IgD-negative memory B cell (primary cell): Measurements from ENCODE around the gene CFAP43. TPM values are rescaled to one million over a fixed set of nuclear protein-coding genes. Genes with fewer than 3 reads are reported as not detected.

Experiments
- H3K27ac Mint-ChIP-seq, 3 donors: one replicate each; pipeline ENCODE4 v1.8.0; 2020 to 2022; ENCODE audit warnings: mild to moderate bottlenecking in 3 of 3, mixed read lengths in 3 of 3, moderate library complexity in 1 of 3
- H3K27me3 Mint-ChIP-seq: one replicate; pipeline ENCODE4 v1.8.0; 2021; ENCODE audit warnings: mixed read lengths
- H3K36me3 Mint-ChIP-seq: one replicate; pipeline ENCODE4 v1.8.0; 2020; ENCODE audit warnings: mild to moderate bottlenecking, mixed read lengths
- H3K4me1 Mint-ChIP-seq, 3 donors: one replicate each; pipeline ENCODE4 v1.8.0; 2020 to 2022; ENCODE audit warnings: mixed read lengths in 3 of 3, mild to moderate bottlenecking in 1 of 3
- H3K4me3 Mint-ChIP-seq, 4 donors: one replicate each; pipeline ENCODE4 v1.8.0; 2020 to 2022; ENCODE audit warnings: mild to moderate bottlenecking in 4 of 4, mixed read lengths in 4 of 4, moderate library complexity in 3 of 4
- H3K9me3 Mint-ChIP-seq, 3 donors: one replicate each; pipeline ENCODE4 v1.8.0; 2020 to 2021; ENCODE audit warnings: mixed read lengths in 3 of 3, mild to moderate bottlenecking in 1 of 3
- polyA plus RNA-seq: library from polyadenylated mRNA; unstranded; fragments of 300-500 nt; fragmentation: Illumina TruSeq; gene quantifications from one replicate; pipeline ENCODE4 v1.2.3, GENCODE V29; 2021

The CFAP43 gene
- polyA plus RNA-seq, 1 donor from 2014 or later: not detected

- H3K27ac Mint-ChIP-seq: no peak overlapping the region
- H3K27me3 Mint-ChIP-seq: peaks cover 10% of the 10 kb centered on the region
- peaks cover 4 to 11% (median 9%) of the 10 kb centered on the region in 3 donors for H3K9me3 Mint-ChIP-seq
- no peak overlapping the region for H3K4me3 Mint-ChIP-seq
- peaks cover 0 to 2% (median 0%) of the 10 kb centered on the region in 3 donors for H3K4me1 Mint-ChIP-seq
- peaks cover 2% of the 10 kb centered on the region for H3K36me3 Mint-ChIP-seq
These were observed 61.4 kb downstream of the CFAP43 start for GRCh38 chr10:104170610-104171254.

GRCh38 chr10:104155591-104155990, 76.6 kb downstream of the CFAP43 start:
- peaks cover 34% of the 10 kb centered on the region for H3K27me3 Mint-ChIP-seq
- H3K36me3 Mint-ChIP-seq: no peaks in the 10 kb centered on the region

GRCh38 chr10:104151737-104152136, 80.4 kb downstream of the CFAP43 start:
- no peak overlapping the region for H3K27ac Mint-ChIP-seq
- no peaks in the 10 kb centered on the region for H3K36me3 Mint-ChIP-seq
- H3K9me3 Mint-ChIP-seq: peaks cover 9 to 14% (median 14%) of the 10 kb centered on the region in 3 donors
- peaks cover 36% of the 10 kb centered on the region for H3K27me3 Mint-ChIP-seq
- peak overlapping the region in 1 of 4 donors; percentile 29 for H3K4me3 Mint-ChIP-seq
- no peaks in the 10 kb centered on the region for H3K4me1 Mint-ChIP-seq

More at GRCh38 chr10:104155591-104155990, 76.6 kb downstream of the CFAP43 start:
- H3K4me1 Mint-ChIP-seq: no peaks in the 10 kb centered on the region
- no peak overlapping the region for H3K4me3 Mint-ChIP-seq
- peaks cover 9 to 14% (median 14%) of the 10 kb centered on the region in 3 donors for H3K9me3 Mint-ChIP-seq
- H3K27ac Mint-ChIP-seq: peak overlapping the region in 1 of 3 donors; percentile 44

GRCh38 chr10:104150139-104150538, 82.0 kb downstream of the CFAP43 start:
- no peaks in the 10 kb centered on the region for H3K36me3 Mint-ChIP-seq
- no peaks in the 10 kb centered on the region for H3K4me1 Mint-ChIP-seq
- no peak overlapping the region for H3K4me3 Mint-ChIP-seq
- peaks cover 28% of the 10 kb centered on the region for H3K27me3 Mint-ChIP-seq
- no peak overlapping the region for H3K27ac Mint-ChIP-seq
- peaks cover 9 to 14% (median 12%) of the 10 kb centered on the region in 3 donors for H3K9me3 Mint-ChIP-seq

- no peak overlapping the region for H3K4me3 Mint-ChIP-seq
- peaks cover 3 to 8% (median 5%) of the 10 kb centered on the region in 3 donors for H3K9me3 Mint-ChIP-seq
- no peaks in the 10 kb centered on the region for H3K36me3 Mint-ChIP-seq
- peaks cover 4 to 7% (median 6%) of the 10 kb centered on the region in 3 donors for H3K4me1 Mint-ChIP-seq
- H3K27me3 Mint-ChIP-seq: peaks cover 20% of the 10 kb centered on the region
- H3K27ac Mint-ChIP-seq: no peak overlapping the region
These were observed 85.3 kb downstream of the CFAP43 start for GRCh38 chr10:104146882-104147281.

- H3K27ac Mint-ChIP-seq: no peak overlapping the region
- peaks cover 9% of the 10 kb centered on the region for H3K27me3 Mint-ChIP-seq
- no peak overlapping the region for H3K4me3 Mint-ChIP-seq
- no peaks in the 10 kb centered on the region for H3K36me3 Mint-ChIP-seq
- H3K9me3 Mint-ChIP-seq: no peaks in the 10 kb centered on the region
- peaks cover 4 to 7% (median 6%) of the 10 kb centered on the region in 3 donors for H3K4me1 Mint-ChIP-seq
These were observed 87.2 kb downstream of the CFAP43 start for GRCh38 chr10:104144931-104145330.

- H3K27me3 Mint-ChIP-seq: peaks cover 8% of the 10 kb centered on the region
- no peak overlapping the region for H3K27ac Mint-ChIP-seq
- H3K36me3 Mint-ChIP-seq: no peaks in the 10 kb centered on the region
- H3K4me3 Mint-ChIP-seq: no peak overlapping the region
- no peaks in the 10 kb centered on the region for H3K9me3 Mint-ChIP-seq
- H3K4me1 Mint-ChIP-seq: peaks cover 4 to 7% (median 6%) of the 10 kb centered on the region in 3 donors
These were observed 88.3 kb downstream of the CFAP43 start for GRCh38 chr10:104143829-104144228.

GRCh38 chr10:104142081-104142480, 90.1 kb downstream of the CFAP43 start:
- Mint-ChIP-seq H3K27ac (no peak overlapping the region), H3K27me3 (peaks cover 6% of the 10 kb centered on the region), H3K36me3 (no peaks in the 10 kb centered on the region), H3K9me3 (no peaks in the 10 kb centered on the region), H3K4me1 (peaks cover 4 to 7% (median 6%) of the 10 kb centered on the region in 3 donors), H3K4me3 (no peak overlapping the region)

GRCh38 chr10:104139221-104139620, 92.9 kb downstream of the CFAP43 start:
- Mint-ChIP-seq H3K27ac (peak overlapping the region in 1 of 3 donors; percentile 0), H3K4me1 (peaks cover 4 to 7% (median 6%) of the 10 kb centered on the region in 3 donors), H3K9me3 (no peaks in the 10 kb centered on the region), H3K36me3 (no peaks in the 10 kb centered on the region), H3K27me3 (peaks cover 4% of the 10 kb centered on the region), H3K4me3 (no peak overlapping the region)

- Mint-ChIP-seq H3K9me3 (no peaks in the 10 kb centered on the region), H3K36me3 (peaks cover 2% of the 10 kb centered on the region), H3K4me1 (no peaks in the 10 kb centered on the region), H3K4me3 (no peak overlapping the region), H3K27ac (no peak overlapping the region), H3K27me3 (peaks cover 7% of the 10 kb centered on the region)
These were observed 94.0 kb downstream of the CFAP43 start for GRCh38 chr10:104138131-104138530.

GRCh38 chr10:104130041-104130440, 102.1 kb downstream of the CFAP43 start:
- Mint-ChIP-seq H3K27me3 (peaks cover 8% of the 10 kb centered on the region), H3K9me3 (no peaks in the 10 kb centered on the region), H3K4me3 (no peak overlapping the region), H3K4me1 (peaks cover 0 to 4% (median 0%) of the 10 kb centered on the region in 3 donors), H3K36me3 (peaks cover 3% of the 10 kb centered on the region), H3K27ac (peak overlapping the region in 2 of 3 donors; percentile 10 to 43)

GRCh38 chr10:104128214-104128613, 104.0 kb downstream of the CFAP43 start:
- peaks cover 3% of the 10 kb centered on the region for H3K27me3 Mint-ChIP-seq
- H3K36me3 Mint-ChIP-seq: peaks cover 1% of the 10 kb centered on the region
- no peak overlapping the region for H3K27ac Mint-ChIP-seq
- H3K4me3 Mint-ChIP-seq: no peak overlapping the region
- H3K4me1 Mint-ChIP-seq: peaks cover 0 to 6% (median 5%) of the 10 kb centered on the region in 3 donors
- no peaks in the 10 kb centered on the region for H3K9me3 Mint-ChIP-seq

- H3K27ac Mint-ChIP-seq: peak overlapping the region in 1 of 3 donors; percentile 82
These were observed 104.8 kb downstream of the CFAP43 start for GRCh38 chr10:104127411-104127810.

GRCh38 chr10:104123397-104123796, 108.8 kb downstream of the CFAP43 start:
- Mint-ChIP-seq H3K4me1 (peaks cover 11 to 21% (median 18%) of the 10 kb centered on the region in 3 donors), H3K27me3 (no peaks in the 10 kb centered on the region), H3K9me3 (no peaks in the 10 kb centered on the region), H3K4me3 (peak overlapping the region in 3 of 4 donors; percentile 31 to 96 (median 63)), H3K36me3 (no peaks in the 10 kb centered on the region), H3K27ac (peak overlapping the region in 2 of 3 donors; percentile 43 to 99)

More at GRCh38 chr10:104127411-104127810, 104.8 kb downstream of the CFAP43 start:
- Mint-ChIP-seq H3K4me1 (peaks cover 4 to 10% (median 9%) of the 10 kb centered on the region in 3 donors), H3K4me3 (no peak overlapping the region), H3K27me3 (no peaks in the 10 kb centered on the region), H3K9me3 (no peaks in the 10 kb centered on the region), H3K36me3 (peaks cover 1% of the 10 kb centered on the region)

GRCh38 chr10:104122225-104123107, 109.7 kb downstream of the CFAP43 start:
- peak overlapping the region; percentile 92 to 98 (median 96) for H3K4me3 Mint-ChIP-seq
- H3K27ac Mint-ChIP-seq: peak overlapping the region; percentile 99
- H3K27me3 Mint-ChIP-seq: no peaks in the 10 kb centered on the region
- H3K36me3 Mint-ChIP-seq: no peaks in the 10 kb centered on the region
- H3K9me3 Mint-ChIP-seq: no peaks in the 10 kb centered on the region
- peaks cover 11 to 21% (median 18%) of the 10 kb centered on the region in 3 donors for H3K4me1 Mint-ChIP-seq
